Measurements from ENCODE around the gene USP20. TPM values are rescaled to one million over a fixed set of nuclear protein-coding genes. Genes with fewer than 3 reads are reported as not detected.

Gene USP20
- total RNA-seq, 1 experiment from 2014 or later = 14.4 TPM

- DNase-seq (ENCODE audit: low read depth, low spot score) (no peak), ATAC-seq (peak; percentile 6; the same call in 1 of the 2 replicates)
- intact Hi-C loops (cut with micrococcal nuclease; ENCODE audit: unreplicated experiment) (no loop called here), in situ Hi-C loops (cut with HindIII; ENCODE audit: low pct_unique_long_range_greater_than_20kb, low sequenced_read_pairs) (no loop called here)
- H3K4me3 ChIP-seq (ENCODE audit: low read depth in 2 of 2, low read length in 2 of 2) = no peak overlapping the region
- H3K27ac ChIP-seq (ENCODE audit: low read length) = no peak overlapping the region
- no peak for TF ChIP-seq SIN3A (IDR thresholded peaks at IDR 0.05; ENCODE audit: borderline replicate concordance, insufficient read depth, low read depth, low read length)
- ChIA-PET POLR2A (no interaction called here), CTCF (no interaction called here)
- no peaks in the 10 kb centered on the region for H3K9me3 ChIP-seq (ENCODE audit: control insufficient read depth, insufficient read depth, low read depth, low read length)
- no TSS peak for BruUV-seq (replicated peaks)
- H3K4me1 ChIP-seq (ENCODE audit: control insufficient read depth, insufficient read depth, low read length) = no peaks in the 10 kb centered on the region
- no peaks in the 10 kb centered on the region for H3K27me3 ChIP-seq (ENCODE audit: control insufficient read depth, insufficient read depth, low read length)
- no peaks in the 10 kb centered on the region for H3K36me3 ChIP-seq (ENCODE audit: control insufficient read depth, insufficient read depth, low read length)
These were observed 23.3 kb upstream of the USP20 start for GRCh38 chr9:129811967-129812363.

- DNase-seq (ENCODE audit: low read depth, low spot score) (no peak), ATAC-seq (peak; percentile 30)
- ChIA-PET CTCF (no interaction called here), POLR2A (no interaction called here)
- intact Hi-C loops (cut with micrococcal nuclease; ENCODE audit: unreplicated experiment) (no loop called here), in situ Hi-C loops (cut with HindIII; ENCODE audit: low pct_unique_long_range_greater_than_20kb, low sequenced_read_pairs) (no loop called here)
- H3K27ac ChIP-seq (ENCODE audit: low read length) = no peak overlapping the region
- H3K9me3 ChIP-seq (ENCODE audit: control insufficient read depth, insufficient read depth, low read depth, low read length) = no peaks in the 10 kb centered on the region
- no peak overlapping the region for H3K4me3 ChIP-seq (ENCODE audit: low read depth in 2 of 2, low read length in 2 of 2)
- H3K27me3 ChIP-seq (ENCODE audit: control insufficient read depth, insufficient read depth, low read length) = no peaks in the 10 kb centered on the region
- TF ChIP-seq TCF7L2 (IDR thresholded peaks at IDR 0.05; ENCODE audit: low read depth, low read length) (no peak), REST (IDR thresholded peaks at IDR 0.05; ENCODE audit: insufficient read depth in 1 of 2, low read depth in 2 of 2, low read length in 1 of 2) (no peak), CTCF (IDR thresholded peaks at IDR 0.05) (no peak), SIN3A (IDR thresholded peaks at IDR 0.05; ENCODE audit: borderline replicate concordance, insufficient read depth, low read depth, low read length) (no peak), POLR2AphosphoS5 (IDR thresholded peaks at IDR 0.05; ENCODE audit: low read depth, low read length) (no peak)
- no peaks in the 10 kb centered on the region for H3K36me3 ChIP-seq (ENCODE audit: control insufficient read depth, insufficient read depth, low read length)
- H3K4me1 ChIP-seq (ENCODE audit: control insufficient read depth, insufficient read depth, low read length) = no peaks in the 10 kb centered on the region
- no TSS peak for BruUV-seq (replicated peaks)
These were observed 22.9 kb upstream of the USP20 start for GRCh38 chr9:129812385-129812784.

- H3K4me1 ChIP-seq (ENCODE audit: control insufficient read depth, insufficient read depth, low read length) = no peaks in the 10 kb centered on the region
- intact Hi-C loops (cut with micrococcal nuclease; ENCODE audit: unreplicated experiment) = no loop called here
- POLR2A ChIA-PET = no interaction called here
- TSS peak; percentile 69 for BruUV-seq (replicated peaks)
- H3K4me3 ChIP-seq (ENCODE audit: low read depth in 2 of 2, low read length in 2 of 2) = no peak overlapping the region
- peaks cover 3% of the 10 kb centered on the region; the same call in 1 of the 2 replicates for H3K36me3 ChIP-seq (ENCODE audit: control insufficient read depth, insufficient read depth, low read length)
- H3K27ac ChIP-seq (ENCODE audit: low read length) = no peak overlapping the region
- no peaks in the 10 kb centered on the region for H3K9me3 ChIP-seq (ENCODE audit: control insufficient read depth, insufficient read depth, low read depth, low read length)
- ATAC-seq (no peak), DNase-seq (ENCODE audit: low read depth, low spot score) (no peak)
- in situ Hi-C loops (cut with HindIII; ENCODE audit: low pct_unique_long_range_greater_than_20kb, low sequenced_read_pairs) = no loop called here
- CTCF ChIA-PET = no interaction called here
- no peak for TF ChIP-seq POLR2AphosphoS5 (IDR thresholded peaks at IDR 0.05; ENCODE audit: low read depth, low read length)
- no peak for TF ChIP-seq SIN3A (IDR thresholded peaks at IDR 0.05; ENCODE audit: borderline replicate concordance, insufficient read depth, low read depth, low read length)
- no peak for TF ChIP-seq REST (IDR thresholded peaks at IDR 0.05; ENCODE audit: insufficient read depth in 1 of 2, low read depth in 2 of 2, low read length in 1 of 2)
- TF ChIP-seq CTCF (IDR thresholded peaks at IDR 0.05) = no peak
- TF ChIP-seq TCF7L2 (IDR thresholded peaks at IDR 0.05; ENCODE audit: low read depth, low read length) = no peak
- H3K27me3 ChIP-seq (ENCODE audit: control insufficient read depth, insufficient read depth, low read length) = no peaks in the 10 kb centered on the region
These were observed 21.6 kb upstream of the USP20 start for GRCh38 chr9:129813661-129814060.
